ENCODE results near the gene CPVL. TPM values are rescaled to one million over a fixed set of nuclear protein-coding genes. Genes with fewer than 3 reads are reported as not detected.

The CPVL gene
- total RNA-seq, 2 experiments from 2014 or later = not detected

DNA sequence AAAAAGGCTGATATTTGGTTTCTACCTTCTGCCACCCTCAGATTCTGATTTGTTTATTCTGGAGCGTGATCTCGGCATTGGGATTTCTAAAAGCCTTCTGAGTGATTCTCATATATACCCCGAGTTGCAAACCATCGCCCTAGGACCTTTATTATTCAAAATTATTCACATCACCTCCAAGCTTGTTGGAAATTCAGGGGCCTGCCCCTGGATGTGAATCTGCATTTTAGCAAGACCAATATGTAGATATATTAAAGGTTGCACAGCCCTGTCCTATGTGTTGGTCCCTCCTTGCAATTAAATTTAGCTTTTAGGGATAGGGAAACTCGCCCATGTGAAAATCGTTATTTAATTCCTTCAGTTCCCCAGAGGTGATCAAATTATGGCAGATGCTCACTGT is 39.3 kb upstream of the CPVL start:
- no peak for DNase-seq (ENCODE audit: low spot score)
- H3K4me3 ChIP-seq (ENCODE audit: low read depth, low read length, poor library complexity, severe bottlenecking) = no peak overlapping the region
- ChIA-PET POLR2A (interaction anchor here (0.6 kb wide), 1 partner anchor 52 kb away, joined by 4 read pairs; no protein-coding TSS in a partner anchor), CTCF (ENCODE audit: unreplicated experiment) (no interaction called here)
- H3K9me2 ChIP-seq (ENCODE audit: insufficient read depth, low read length) = no peaks in the 10 kb centered on the region
- H3K36me3 ChIP-seq (ENCODE audit: insufficient read depth, low read length) = no peaks in the 10 kb centered on the region
- H2AFZ ChIP-seq (ENCODE audit: low read length) = no peak overlapping the region
- no peaks in the 10 kb centered on the region for H4K20me1 ChIP-seq (ENCODE audit: insufficient read depth, low read length)
- H3K4me1 ChIP-seq (ENCODE audit: insufficient read depth, low read length, poor library complexity, severe bottlenecking) = no peaks in the 10 kb centered on the region
- no peak overlapping the region for H3K27ac ChIP-seq (ENCODE audit: low read depth, low read length, poor library complexity, severe bottlenecking)
- intact Hi-C loops (cut with micrococcal nuclease; ENCODE audit: unreplicated experiment) = loop anchor here (5.0 kb wide), 1 partner anchor 222 kb away; no protein-coding TSS in a partner anchor
- no peaks in the 10 kb centered on the region for H3K9me3 ChIP-seq (ENCODE audit: low read length)
- BruUV-seq (replicated peaks) = no TSS peak
- no peaks in the 10 kb centered on the region for H3K79me2 ChIP-seq (ENCODE audit: insufficient read depth, low read depth, low read length)
- H3K4me2 ChIP-seq (ENCODE audit: low read length) = no peak overlapping the region
- TF ChIP-seq EZH2phosphoT487 (IDR thresholded peaks at IDR 0.05; ENCODE audit: borderline replicate concordance, low read depth, low read length) (no peak), CTCF (conservative IDR thresholded peaks at IDR 0.05; ENCODE audit: low read length) (no peak)

GRCh38 chr7:29184599-29184998 is 38.3 kb upstream of the CPVL start:
- Histone ChIP-seq H3K79me2 (ENCODE audit: insufficient read depth, low read depth, low read length) (no peaks in the 10 kb centered on the region), H3K4me2 (ENCODE audit: low read length) (no peak overlapping the region), H3K4me1 (ENCODE audit: insufficient read depth, low read length, poor library complexity, severe bottlenecking) (no peaks in the 10 kb centered on the region), H3K9me3 (ENCODE audit: low read length) (no peaks in the 10 kb centered on the region), H2AFZ (ENCODE audit: low read length) (no peak overlapping the region), H3K27ac (ENCODE audit: low read depth, low read length, poor library complexity, severe bottlenecking) (no peak overlapping the region), H3K36me3 (ENCODE audit: insufficient read depth, low read length) (no peaks in the 10 kb centered on the region), H4K20me1 (ENCODE audit: insufficient read depth, low read length) (no peaks in the 10 kb centered on the region), H3K9me2 (ENCODE audit: insufficient read depth, low read length) (no peaks in the 10 kb centered on the region), H3K4me3 (ENCODE audit: low read depth, low read length, poor library complexity, severe bottlenecking) (no peak overlapping the region)
- TF ChIP-seq EZH2phosphoT487 (IDR thresholded peaks at IDR 0.05; ENCODE audit: borderline replicate concordance, low read depth, low read length) = no peak
- no peak for TF ChIP-seq CTCF (conservative IDR thresholded peaks at IDR 0.05; ENCODE audit: low read length)
- intact Hi-C loops (cut with micrococcal nuclease; ENCODE audit: unreplicated experiment) = no loop called here
- BruUV-seq (replicated peaks) = no TSS peak
- DNase-seq (ENCODE audit: low spot score) = no peak
- ChIA-PET CTCF (ENCODE audit: unreplicated experiment) (no interaction called here), POLR2A (no interaction called here)

DNA sequence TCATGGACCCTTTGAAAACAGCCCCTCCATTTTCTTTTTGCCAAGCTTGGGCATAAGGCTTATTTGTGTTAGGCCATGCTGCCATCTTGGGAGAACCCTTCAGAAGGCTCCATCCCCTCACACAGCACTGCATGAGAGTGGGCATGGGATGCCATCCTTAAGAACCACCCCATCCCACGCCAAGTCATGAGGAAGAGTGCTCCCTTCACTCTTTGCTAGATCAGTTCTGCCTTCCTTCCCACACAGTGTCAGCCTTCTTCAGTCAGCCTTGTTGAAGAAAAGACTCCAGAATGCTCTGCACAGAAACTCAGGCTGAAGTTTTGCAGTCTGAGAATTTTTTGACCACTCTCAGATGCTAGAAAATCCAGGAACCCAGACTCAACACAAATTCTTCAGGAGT is 32.8 kb upstream of the CPVL start:
- CTCF ChIA-PET (ENCODE audit: unreplicated experiment) = no interaction called here
- no peaks in the 10 kb centered on the region for H3K4me1 ChIP-seq (ENCODE audit: insufficient read depth, low read length, poor library complexity, severe bottlenecking)
- H2AFZ ChIP-seq (ENCODE audit: low read length) = no peak overlapping the region
- BruUV-seq (replicated peaks) = no TSS peak
- no peak overlapping the region for H3K4me2 ChIP-seq (ENCODE audit: low read length)
- H3K79me2 ChIP-seq (ENCODE audit: insufficient read depth, low read depth, low read length) = no peaks in the 10 kb centered on the region
- POLR2A ChIA-PET = no interaction called here
- H3K27ac ChIP-seq (ENCODE audit: low read depth, low read length, poor library complexity, severe bottlenecking) = no peak overlapping the region
- H3K4me3 ChIP-seq (ENCODE audit: low read depth, low read length, poor library complexity, severe bottlenecking) = no peak overlapping the region
- H4K20me1 ChIP-seq (ENCODE audit: insufficient read depth, low read length) = no peaks in the 10 kb centered on the region
- H3K9me3 ChIP-seq (ENCODE audit: low read length) = no peaks in the 10 kb centered on the region
- TF ChIP-seq EZH2phosphoT487 (IDR thresholded peaks at IDR 0.05; ENCODE audit: borderline replicate concordance, low read depth, low read length) = no peak
- no peak for TF ChIP-seq CTCF (conservative IDR thresholded peaks at IDR 0.05; ENCODE audit: low read length)
- no peak for DNase-seq (ENCODE audit: low spot score)
- no peaks in the 10 kb centered on the region for H3K36me3 ChIP-seq (ENCODE audit: insufficient read depth, low read length)
- intact Hi-C loops (cut with micrococcal nuclease; ENCODE audit: unreplicated experiment) = no loop called here
- H3K9me2 ChIP-seq (ENCODE audit: insufficient read depth, low read length) = no peaks in the 10 kb centered on the region
